Lung (tissue), 12 donors: ENCODE results near the gene ADAMTS8. TPM values are rescaled to one million over a fixed set of nuclear protein-coding genes. Genes with fewer than 3 reads are reported as not detected.
A peak's percentile ranks its signal among the peaks of the same experiment; 100 is the strongest.

Source experiments
- ATAC-seq: fragments of 200-7000 bp; cut with Tn5 transposase; one replicate; pipeline ENCODE4 v1.9.1; 2020; ENCODE audit warnings: moderate number of reproducible peaks; ENCODE audit not compliant: insufficient read depth, low FRiP score
- DNase-seq, 3 donors: peaks; one replicate each; pipeline ENCODE4 v3.0.0-alpha.2; 2013 to 2017
- H3K27ac ChIP-seq, 2 donors: one replicate each; pipeline ENCODE4 v1.5.1; 2013; ENCODE audit warnings: mild to moderate bottlenecking in 2 of 2, moderate library complexity in 2 of 2, control low read depth in 1 of 2, inconsistent platforms in 1 of 2, low read depth in 1 of 2, low read length in 1 of 2
- H3K27me3 ChIP-seq, 3 donors: one replicate each; pipeline ENCODE4 v1.5.1; 2013; ENCODE audit warnings: low read length in 2 of 3; ENCODE audit not compliant: control insufficient read depth in 3 of 3, insufficient read depth in 3 of 3
- H3K36me3 ChIP-seq, 4 donors: one replicate each; pipeline ENCODE4 v1.5.1; 2013; ENCODE audit warnings: low read length in 4 of 4, mild to moderate bottlenecking in 1 of 4, moderate library complexity in 1 of 4; ENCODE audit not compliant: control insufficient read depth in 4 of 4, insufficient read depth in 4 of 4
- H3K4me1 ChIP-seq, 5 donors: one replicate each; pipeline ENCODE4 v1.5.1; 2013; ENCODE audit warnings: low read length in 5 of 5, mild to moderate bottlenecking in 2 of 5, moderate library complexity in 1 of 5; ENCODE audit not compliant: control insufficient read depth in 5 of 5, insufficient read depth in 5 of 5
- H3K4me3 ChIP-seq: one replicate; pipeline ENCODE4 v1.5.1; 2013; ENCODE audit warnings: mild to moderate bottlenecking, control low read depth, moderate library complexity
- H3K9ac ChIP-seq, 2 donors: one replicate each; pipeline ENCODE4 v1.5.1; 2013; ENCODE audit warnings: low read length in 2 of 2, control low read depth in 1 of 2; ENCODE audit not compliant: insufficient read depth in 1 of 2
- H3K9me3 ChIP-seq, 4 donors: one replicate each; pipeline ENCODE4 v1.5.1; 2013; ENCODE audit warnings: low read length in 3 of 4, mild to moderate bottlenecking in 1 of 4, moderate library complexity in 1 of 4; ENCODE audit not compliant: control insufficient read depth in 4 of 4, insufficient read depth in 3 of 4
- CTCF ChIP-seq: IDR thresholded peaks from 2 replicates; pipeline ENCODE4 v1.5.1; 2012; ENCODE audit warnings: mild to moderate bottlenecking; ENCODE audit errors: control extremely low read depth, extremely low read depth
- WGBS, 2 donors: extraction: QIAGEN DNeasy Blood & Tissue Kit; methylation state at CpG; one replicate each; pipeline ENCODE4 v1.1.7; 2013; 5-methylcytosine and 5-hydroxymethylcytosine counted together
- polyA plus RNA-seq, 2 donors: library from polyadenylated mRNA; stranded (reverse); fragments of 200-250 nt; gene quantifications; one replicate each; pipeline ENCODE4 v1.2.1, GENCODE V29; 2013
- total RNA-seq, 2 donors: library from RNA; depleted of rRNA in 1 of 2; stranded (reverse); fragments of >200 nt in 1 of 2; gene quantifications; one replicate each; pipeline ENCODE4 v1.2.1, GENCODE V29; 2014 to 2021
- donor health status: control.
- donor health status: control.
- donor health status: Bipolar disorder and iron deficiency.
- donor health status: healthy.
- donor health status: DM: yes; HTN: yes; CAD: no.

Gene ADAMTS8
- total and polyA plus RNA-seq, 4 donors: 11.3 to 47.7 (median 22.1) TPM

- DNase-seq (no peak), ATAC-seq (no peak)
- Histone ChIP-seq H3K36me3 (peaks cover 3 to 58% (median 40%) of the 10 kb centered on the region in 4 donors), H3K9me3 (no peaks in the 10 kb centered on the region), H3K27ac (no peak overlapping the region), H3K27me3 (no peaks in the 10 kb centered on the region), H3K9ac (no peak overlapping the region), H3K4me3 (no peak overlapping the region), H3K4me1 (peaks cover 0 to 13% (median 6%) of the 10 kb centered on the region in 5 donors)
- no peak for TF ChIP-seq CTCF
- 92 to 93% methylated on average over 6 of the region's 6 CpGs for WGBS, 2 donors
These were observed 40.8 kb upstream of the ADAMTS8 start for GRCh38 chr11:130469181-130469580.

- no peaks in the 10 kb centered on the region for H3K27me3 ChIP-seq
- no peaks in the 10 kb centered on the region for H3K9me3 ChIP-seq
- no peak overlapping the region for H3K4me3 ChIP-seq
- DNase-seq (peak in 2 of 3 donors; percentile 58 to 76), ATAC-seq (no peak)
- 63 to 70% methylated on average over 10 of the region's 10 CpGs for WGBS, 2 donors
- H3K4me1 ChIP-seq: peaks cover 0 to 13% (median 6%) of the 10 kb centered on the region in 5 donors
- H3K27ac ChIP-seq: no peak overlapping the region
- TF ChIP-seq CTCF: no peak
- H3K36me3 ChIP-seq: peaks cover 9 to 67% (median 46%) of the 10 kb centered on the region in 4 donors
- peak overlapping the region in 1 of 2 donors; percentile 47 for H3K9ac ChIP-seq
These were observed 38.9 kb upstream of the ADAMTS8 start for GRCh38 chr11:130467116-130467900.

- TF ChIP-seq CTCF: no peak
- H3K27me3 ChIP-seq: no peaks in the 10 kb centered on the region
- DNase-seq: no peak
- no peaks in the 10 kb centered on the region for H3K9me3 ChIP-seq
- H3K4me1 ChIP-seq: peaks cover 0 to 13% (median 6%) of the 10 kb centered on the region in 5 donors
- ATAC-seq: no peak
- H3K9ac ChIP-seq: no peak overlapping the region
- no peak overlapping the region for H3K4me3 ChIP-seq
- 85 to 90% methylated on average over 5 of the region's 5 CpGs for WGBS, 2 donors
- no peak overlapping the region for H3K27ac ChIP-seq
- H3K36me3 ChIP-seq: peaks cover 5 to 59% (median 41%) of the 10 kb centered on the region in 4 donors
These were observed 36.9 kb upstream of the ADAMTS8 start for GRCh38 chr11:130465263-130465662.
